Ishikawa (cell line): ENCODE measurements around the gene SLC6A6.

ENCODE experiments used
- EP300 ChIP-seq: IDR thresholded peaks from 2 replicates; pipeline ENCODE4 v1.6.1; 2012; ENCODE audit warnings: borderline replicate concordance
- NFIC ChIP-seq: IDR thresholded peaks from 2 replicates; pipeline ENCODE4 v1.6.1; 2012
- TEAD4 ChIP-seq: IDR thresholded peaks from 2 replicates; pipeline ENCODE4 v1.6.1; 2012
- YY1 ChIP-seq: IDR thresholded peaks from 2 replicates; pipeline ENCODE4 v1.6.1; 2012; ENCODE audit warnings: low read depth
- TF ChIP-seq, protein P1 (sequence below): IDR thresholded peaks from 2 replicates; pipeline ENCODE4 v1.6.1; 2012; ENCODE audit warnings: low read depth, mild to moderate bottlenecking
- TF ChIP-seq, protein P2 (sequence below): IDR thresholded peaks from 2 replicates; pipeline ENCODE4 v1.6.1; 2012

DNA sequence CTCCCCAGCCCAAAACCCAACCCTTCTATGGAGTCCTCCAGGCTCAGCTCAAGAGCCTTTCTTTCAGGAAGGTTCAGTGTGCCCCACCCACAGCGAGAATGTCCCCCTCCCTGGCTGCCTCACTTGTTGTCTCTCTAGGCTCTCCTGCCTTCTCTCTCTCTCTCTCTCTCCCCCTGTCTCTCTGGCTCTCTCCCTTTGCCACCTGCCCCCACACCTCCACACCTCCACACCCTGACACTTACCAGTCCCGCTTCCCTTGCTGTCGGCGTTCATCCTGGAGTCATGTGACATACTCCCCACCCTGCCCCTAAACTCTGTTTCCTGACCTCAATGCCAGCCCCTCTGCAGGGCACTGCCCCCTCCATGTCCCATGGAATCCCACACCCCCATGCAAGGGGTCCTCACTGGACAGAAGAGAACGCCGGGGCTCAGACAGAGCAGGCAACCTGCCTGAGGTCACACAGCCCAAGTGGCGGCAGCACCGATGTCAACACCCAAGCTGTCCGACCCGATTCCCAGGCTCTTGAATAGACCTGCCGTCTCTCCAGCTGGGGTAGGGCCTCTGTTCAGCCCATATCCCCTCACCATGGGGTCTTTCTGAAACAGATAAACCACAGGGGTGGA is 28.5 kb upstream of the SLC6A6 start:
- no peak for TF ChIP-seq TEAD4
- TF ChIP-seq, protein P1, sequence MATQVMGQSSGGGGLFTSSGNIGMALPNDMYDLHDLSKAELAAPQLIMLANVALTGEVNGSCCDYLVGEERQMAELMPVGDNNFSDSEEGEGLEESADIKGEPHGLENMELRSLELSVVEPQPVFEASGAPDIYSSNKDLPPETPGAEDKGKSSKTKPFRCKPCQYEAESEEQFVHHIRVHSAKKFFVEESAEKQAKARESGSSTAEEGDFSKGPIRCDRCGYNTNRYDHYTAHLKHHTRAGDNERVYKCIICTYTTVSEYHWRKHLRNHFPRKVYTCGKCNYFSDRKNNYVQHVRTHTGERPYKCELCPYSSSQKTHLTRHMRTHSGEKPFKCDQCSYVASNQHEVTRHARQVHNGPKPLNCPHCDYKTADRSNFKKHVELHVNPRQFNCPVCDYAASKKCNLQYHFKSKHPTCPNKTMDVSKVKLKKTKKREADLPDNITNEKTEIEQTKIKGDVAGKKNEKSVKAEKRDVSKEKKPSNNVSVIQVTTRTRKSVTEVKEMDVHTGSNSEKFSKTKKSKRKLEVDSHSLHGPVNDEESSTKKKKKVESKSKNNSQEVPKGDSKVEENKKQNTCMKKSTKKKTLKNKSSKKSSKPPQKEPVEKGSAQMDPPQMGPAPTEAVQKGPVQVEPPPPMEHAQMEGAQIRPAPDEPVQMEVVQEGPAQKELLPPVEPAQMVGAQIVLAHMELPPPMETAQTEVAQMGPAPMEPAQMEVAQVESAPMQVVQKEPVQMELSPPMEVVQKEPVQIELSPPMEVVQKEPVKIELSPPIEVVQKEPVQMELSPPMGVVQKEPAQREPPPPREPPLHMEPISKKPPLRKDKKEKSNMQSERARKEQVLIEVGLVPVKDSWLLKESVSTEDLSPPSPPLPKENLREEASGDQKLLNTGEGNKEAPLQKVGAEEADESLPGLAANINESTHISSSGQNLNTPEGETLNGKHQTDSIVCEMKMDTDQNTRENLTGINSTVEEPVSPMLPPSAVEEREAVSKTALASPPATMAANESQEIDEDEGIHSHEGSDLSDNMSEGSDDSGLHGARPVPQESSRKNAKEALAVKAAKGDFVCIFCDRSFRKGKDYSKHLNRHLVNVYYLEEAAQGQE: no peak
- TF ChIP-seq YY1: no peak
- no peak for TF ChIP-seq EP300
- TF ChIP-seq, protein P2, sequence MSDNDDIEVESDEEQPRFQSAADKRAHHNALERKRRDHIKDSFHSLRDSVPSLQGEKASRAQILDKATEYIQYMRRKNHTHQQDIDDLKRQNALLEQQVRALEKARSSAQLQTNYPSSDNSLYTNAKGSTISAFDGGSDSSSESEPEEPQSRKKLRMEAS: no peak
- no peak for TF ChIP-seq NFIC
